Stomach (tissue), 9 donors: Measurements from ENCODE around the gene TRIM41. TPM values are rescaled to one million over a fixed set of nuclear protein-coding genes. Genes with fewer than 3 reads are reported as not detected.
A peak's percentile ranks its signal among the peaks of the same experiment; 100 is the strongest.

ENCODE experiments used
- DNase-seq, 2 donors: peaks; one replicate each; pipeline versions ENCODE4 v3.0.0 to v3.0.0-alpha.2; 2013 to 2019
- H3K27ac ChIP-seq, 5 donors: fragments of 200-600 bp in 4 of 5; sonication (generic) in 4 of 5; one replicate each; pipeline ENCODE4 v1.5.1; 2013 to 2019; ENCODE audit warnings: mild to moderate bottlenecking in 1 of 5, moderate library complexity in 1 of 5
- H3K27me3 ChIP-seq, 3 donors: fragments of 200-600 bp; sonication (generic); one replicate each; pipeline ENCODE4 v1.5.1; 2017 to 2019; ENCODE audit warnings: mixed run types in 1 of 3
- H3K36me3 ChIP-seq, 4 donors: fragments of 200-600 bp; sonication (generic); 1 replicate in 3 of 4; 2 replicates in 1 of 4; pipeline ENCODE4 v1.5.1; 2016 to 2019
- H3K4me1 ChIP-seq, 4 donors: fragments of 200-600 bp; sonication (generic); one replicate each; pipeline ENCODE4 v1.5.1; 2016 to 2019
- H3K4me3 ChIP-seq, 4 donors: fragments of 200-600 bp; sonication (generic) in 3 of 4; one replicate each; pipeline ENCODE4 v1.5.1; 2016 to 2019; ENCODE audit warnings: mild to moderate bottlenecking in 1 of 4
- H3K9me3 ChIP-seq, 4 donors: fragments of 200-600 bp; sonication (generic); one replicate each; pipeline ENCODE4 v1.5.1; 2016 to 2019
- EP300 ChIP-seq: sonication (generic); formaldehyde crosslinking; IDR thresholded peaks from one replicate; pipeline ENCODE4 v1.6.1; 2017; ENCODE audit warnings: antibody characterized with exemption
- POLR2A ChIP-seq, 4 donors: fragments of 450-650 bp; IDR thresholded peaks; one replicate each; pipeline ENCODE4 v1.6.1; 2016; ENCODE audit warnings: antibody characterized with exemption in 4 of 4, control low read depth in 2 of 4, mild to moderate bottlenecking in 1 of 4, moderate library complexity in 1 of 4
- POLR2AphosphoS5 ChIP-seq, 3 donors: sonication (generic); formaldehyde crosslinking; IDR thresholded peaks; one replicate each; pipeline ENCODE4 v1.6.1; 2016; ENCODE audit warnings: antibody characterized with exemption in 3 of 3
- WGBS, 5 donors: extraction: QIAGEN DNeasy Blood & Tissue Kit in 3 of 5; methylation state at CpG; one replicate each; pipeline versions ENCODE4 v1.1.5 to v1.1.7; 2013 to 2018; 5-methylcytosine and 5-hydroxymethylcytosine counted together
- intact Hi-C: fragments of 100-400 bp; cut with DNase I; formaldehyde crosslinking; loops from one replicate; pipeline ENCODE4 v1.15.1; 2023; ENCODE audit warnings: low total_unique reads
- polyA plus RNA-seq, 3 donors: library from polyadenylated mRNA; stranded (reverse); fragments of 200-250 nt; gene quantifications; one replicate each; pipeline ENCODE4 v1.2.3, GENCODE V29; 2013
- total RNA-seq, 5 donors: library from RNA; depleted of rRNA; stranded (reverse); fragments of >200 nt; gene quantifications; one replicate each; pipeline versions ENCODE4 v1.1.0 to v1.2.3, GENCODE V29; 2014 to 2016
- TF ChIP-seq, protein P1 (sequence below), 7 experiments: fragments of 450-650 bp in 4 of 7; fragments of 200-600 bp in 3 of 7; sonication (generic) in 3 of 7; IDR thresholded peaks; one replicate each; pipeline ENCODE4 v1.5.1; 2016 to 2019; ENCODE audit warnings: antibody characterized with exemption in 7 of 7, control low read depth in 2 of 7, mild to moderate bottlenecking in 1 of 7
- donor health status: healthy with polysubstance abuse.
- donor health status: Bipolar disorder and iron deficiency.
- donor health status: healthy.

The TRIM41 gene
- total and polyA plus RNA-seq, 8 donors = 2.3 to 70.4 (median 16.0) TPM

GRCh38 chr5:181217803-181218062 lies 5.3 kb upstream of the TRIM41 start:
- peaks cover 15 to 46% (median 36%) of the 10 kb centered on the region in 4 donors for H3K4me1 ChIP-seq
- peak overlapping the region in 4 of 5 donors; percentile 58 to 85 (median 72) for H3K27ac ChIP-seq
- no peaks in the 10 kb centered on the region for H3K36me3 ChIP-seq
- H3K4me3 ChIP-seq = peak overlapping the region; percentile 42 to 56 (median 48)
- WGBS, 5 donors = 1 to 4% (median 2%) methylated on average over 13 of the region's 13 CpGs
- TF ChIP-seq, protein P1, sequence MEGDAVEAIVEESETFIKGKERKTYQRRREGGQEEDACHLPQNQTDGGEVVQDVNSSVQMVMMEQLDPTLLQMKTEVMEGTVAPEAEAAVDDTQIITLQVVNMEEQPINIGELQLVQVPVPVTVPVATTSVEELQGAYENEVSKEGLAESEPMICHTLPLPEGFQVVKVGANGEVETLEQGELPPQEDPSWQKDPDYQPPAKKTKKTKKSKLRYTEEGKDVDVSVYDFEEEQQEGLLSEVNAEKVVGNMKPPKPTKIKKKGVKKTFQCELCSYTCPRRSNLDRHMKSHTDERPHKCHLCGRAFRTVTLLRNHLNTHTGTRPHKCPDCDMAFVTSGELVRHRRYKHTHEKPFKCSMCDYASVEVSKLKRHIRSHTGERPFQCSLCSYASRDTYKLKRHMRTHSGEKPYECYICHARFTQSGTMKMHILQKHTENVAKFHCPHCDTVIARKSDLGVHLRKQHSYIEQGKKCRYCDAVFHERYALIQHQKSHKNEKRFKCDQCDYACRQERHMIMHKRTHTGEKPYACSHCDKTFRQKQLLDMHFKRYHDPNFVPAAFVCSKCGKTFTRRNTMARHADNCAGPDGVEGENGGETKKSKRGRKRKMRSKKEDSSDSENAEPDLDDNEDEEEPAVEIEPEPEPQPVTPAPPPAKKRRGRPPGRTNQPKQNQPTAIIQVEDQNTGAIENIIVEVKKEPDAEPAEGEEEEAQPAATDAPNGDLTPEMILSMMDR (IDR thresholded peaks at IDR 0.05) = no peak
- no peak for TF ChIP-seq POLR2A (IDR thresholded peaks at IDR 0.05)
- H3K9me3 ChIP-seq = no peaks in the 10 kb centered on the region
- peak in 1 of 2 donors; percentile 58 for DNase-seq
- intact Hi-C loops = no loop called here
- H3K27me3 ChIP-seq = no peaks in the 10 kb centered on the region

- H3K4me1 ChIP-seq = peaks cover 15 to 48% (median 37%) of the 10 kb centered on the region in 4 donors
- intact Hi-C loops = no loop called here
- TF ChIP-seq POLR2A (IDR thresholded peaks at IDR 0.05) = no peak
- no peaks in the 10 kb centered on the region for H3K9me3 ChIP-seq
- peak overlapping the region; percentile 57 to 85 (median 64) for H3K27ac ChIP-seq
- WGBS, 5 donors = 26 to 38% (median 35%) methylated on average over 10 of the region's 10 CpGs
- no peaks in the 10 kb centered on the region for H3K27me3 ChIP-seq
- no peaks in the 10 kb centered on the region for H3K36me3 ChIP-seq
- no peak for DNase-seq
- H3K4me3 ChIP-seq = peak overlapping the region; percentile 42 to 56 (median 48)
These were observed 4.3 kb upstream of the TRIM41 start for GRCh38 chr5:181218795-181219124.

GRCh38 chr5:181219262-181220177 lies 3.6 kb upstream of the TRIM41 start:
- H3K27me3 ChIP-seq = no peaks in the 10 kb centered on the region
- WGBS, 5 donors = 61 to 70% (median 65%) methylated on average over 49 of the region's 49 CpGs
- no peaks in the 10 kb centered on the region for H3K36me3 ChIP-seq
- H3K4me1 ChIP-seq = peaks cover 19 to 55% (median 44%) of the 10 kb centered on the region in 4 donors
- H3K9me3 ChIP-seq = no peaks in the 10 kb centered on the region
- TF ChIP-seq POLR2AphosphoS5 (IDR thresholded peaks at IDR 0.05) = no peak
- no peak for TF ChIP-seq EP300
- TF ChIP-seq POLR2A (IDR thresholded peaks at IDR 0.05) = no peak
- TF ChIP-seq, protein P1 (IDR thresholded peaks at IDR 0.05) = no peak
- H3K27ac ChIP-seq = no peak overlapping the region
- DNase-seq = peak in 1 of 2 donors; percentile 23
- intact Hi-C loops = no loop called here
- no peak overlapping the region for H3K4me3 ChIP-seq

DNA sequence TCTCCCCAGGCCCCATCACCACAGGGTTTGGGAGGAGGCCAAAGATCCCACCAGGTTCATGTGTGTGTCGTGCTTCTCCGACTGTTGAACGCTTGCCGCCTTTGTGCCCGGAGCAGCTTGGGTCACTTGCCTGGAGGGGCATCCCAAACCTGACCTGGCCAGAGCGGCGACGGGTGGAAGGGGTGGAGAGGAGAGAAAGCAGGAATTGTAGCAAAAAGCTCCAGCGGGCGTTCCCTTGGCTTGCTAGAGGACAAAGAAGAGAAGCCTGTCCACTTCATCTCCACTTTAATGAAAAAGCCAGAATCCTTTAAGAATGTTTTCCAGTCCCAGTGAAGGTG lies 2.9 kb upstream of the TRIM41 start:
- Histone ChIP-seq H3K4me3 (no peak overlapping the region), H3K36me3 (no peaks in the 10 kb centered on the region), H3K27me3 (no peaks in the 10 kb centered on the region), H3K27ac (no peak overlapping the region), H3K4me1 (peaks cover 23 to 62% (median 50%) of the 10 kb centered on the region in 4 donors), H3K9me3 (no peaks in the 10 kb centered on the region)
- intact Hi-C loops = no loop called here
- TF ChIP-seq, protein P1 (IDR thresholded peaks at IDR 0.05) = no peak
- no peak for TF ChIP-seq POLR2A (IDR thresholded peaks at IDR 0.05)
- TF ChIP-seq POLR2AphosphoS5 (IDR thresholded peaks at IDR 0.05) = no peak
- TF ChIP-seq EP300 = no peak
- no peak for DNase-seq
- 81 to 94% (median 91%) methylated on average over 10 of the region's 10 CpGs for WGBS, 5 donors
